Stimulated activated CD4-positive, alpha-beta T cell treated with anti-CD3 and anti-CD28 coated beads, Interleukin-12 subunit alpha, Interleukin-12 subunit beta, amount 100 ng/mL, for 24 hours (primary cell): ENCODE results near the gene NFIC.
"Not testable (repeated sequence)": the region's sequence is repeated elsewhere in the genome, so short reads cannot be mapped to it uniquely, and the experiment has no call there.

Experiments used
- DNase-seq, 2 experiments: peaks; one replicate each; pipeline ENCODE4 v3.0.0-alpha.2; 2020; ENCODE audit warnings: low read depth in 2 of 2

NFIC gene

DNA sequence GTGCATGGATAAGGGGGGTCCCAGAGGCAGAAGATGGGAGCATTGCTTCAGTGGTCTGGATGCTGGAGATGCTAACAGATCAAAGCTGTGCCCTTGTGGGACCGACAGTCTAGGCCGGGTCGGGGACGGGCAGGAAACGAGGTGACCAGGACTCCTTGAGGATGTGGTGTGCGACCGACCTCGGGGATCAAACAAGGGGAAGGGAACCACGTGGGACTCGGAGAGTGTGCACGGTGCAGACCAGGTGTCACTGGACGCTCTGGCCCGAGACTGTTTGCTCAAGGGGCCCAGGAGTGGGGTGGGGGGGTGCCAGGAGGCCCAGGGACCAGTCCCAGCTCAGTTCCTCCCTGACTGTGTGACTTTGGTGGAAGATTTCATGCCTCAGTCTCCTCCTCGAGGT, 6.0 kb downstream of the NFIC start:
- no peak for DNase-seq

- no peak for DNase-seq
Observed at GRCh38 chr19:3373971-3374368, 7.6 kb downstream of the NFIC start.

- DNase-seq = no peak
Observed at GRCh38 chr19:3374369-3375112, 8.2 kb downstream of the NFIC start.

DNA sequence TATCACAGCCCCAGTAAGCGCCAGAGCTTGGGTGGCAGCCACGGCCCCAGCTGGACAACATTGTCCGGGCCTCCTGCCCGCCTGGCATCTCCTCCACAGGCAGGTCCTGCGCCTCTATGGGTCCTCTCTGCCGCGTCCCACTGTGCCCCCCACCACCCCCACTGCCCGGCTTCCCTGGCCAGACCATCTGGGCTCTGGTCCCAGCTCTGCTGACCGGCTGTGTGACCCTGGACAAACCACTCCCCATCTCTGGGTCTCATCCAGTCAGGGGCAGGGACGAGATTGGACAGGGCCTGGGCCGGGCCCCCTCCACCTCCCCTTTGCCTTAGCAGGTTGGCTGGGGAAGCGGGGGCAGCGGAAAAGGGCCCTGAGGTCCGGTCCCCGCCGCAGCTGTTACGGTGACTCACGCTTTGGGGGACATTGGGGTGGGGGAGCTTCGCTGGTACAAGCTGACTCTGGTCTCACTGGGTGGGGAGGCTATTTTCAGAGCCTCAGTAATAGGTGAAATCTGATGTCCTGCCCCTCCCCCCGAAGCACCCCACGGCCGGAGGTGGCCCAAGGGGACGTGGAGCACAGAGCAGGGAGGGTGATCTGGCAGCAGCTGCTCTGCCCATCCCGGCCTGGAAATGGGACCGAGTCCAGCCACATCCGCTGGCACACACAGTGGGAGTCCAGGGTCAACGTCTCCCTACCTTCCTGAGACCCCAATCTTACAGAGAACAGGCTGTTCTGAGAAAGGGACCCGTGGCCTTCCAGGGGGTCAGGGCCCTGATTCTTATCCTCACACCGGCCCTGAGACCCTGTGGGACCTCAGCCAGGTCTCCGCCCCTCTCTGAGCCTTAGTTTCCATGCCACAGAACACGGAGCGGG, 9.1 kb downstream of the NFIC start:
- DNase-seq = no peak

DNA sequence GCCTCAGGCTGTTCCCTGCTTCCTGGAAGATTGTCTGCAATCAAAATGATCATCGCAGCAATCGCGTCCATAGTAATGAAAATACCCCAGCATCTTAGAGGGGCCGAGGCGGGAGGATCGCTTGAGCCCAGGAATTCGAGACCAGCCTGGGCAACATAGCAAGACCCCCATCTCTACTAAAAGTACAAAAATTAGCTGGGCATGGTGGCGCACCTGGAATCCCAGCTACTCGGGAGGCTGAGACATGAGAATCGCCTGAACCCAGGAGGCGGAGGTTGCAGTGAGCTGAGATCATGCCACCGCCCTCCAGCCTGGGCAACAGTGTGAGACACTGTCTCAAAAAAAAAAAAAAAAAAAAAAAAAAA, 9.7 kb downstream of the NFIC start:
- not testable (repeated sequence) for DNase-seq

DNA sequence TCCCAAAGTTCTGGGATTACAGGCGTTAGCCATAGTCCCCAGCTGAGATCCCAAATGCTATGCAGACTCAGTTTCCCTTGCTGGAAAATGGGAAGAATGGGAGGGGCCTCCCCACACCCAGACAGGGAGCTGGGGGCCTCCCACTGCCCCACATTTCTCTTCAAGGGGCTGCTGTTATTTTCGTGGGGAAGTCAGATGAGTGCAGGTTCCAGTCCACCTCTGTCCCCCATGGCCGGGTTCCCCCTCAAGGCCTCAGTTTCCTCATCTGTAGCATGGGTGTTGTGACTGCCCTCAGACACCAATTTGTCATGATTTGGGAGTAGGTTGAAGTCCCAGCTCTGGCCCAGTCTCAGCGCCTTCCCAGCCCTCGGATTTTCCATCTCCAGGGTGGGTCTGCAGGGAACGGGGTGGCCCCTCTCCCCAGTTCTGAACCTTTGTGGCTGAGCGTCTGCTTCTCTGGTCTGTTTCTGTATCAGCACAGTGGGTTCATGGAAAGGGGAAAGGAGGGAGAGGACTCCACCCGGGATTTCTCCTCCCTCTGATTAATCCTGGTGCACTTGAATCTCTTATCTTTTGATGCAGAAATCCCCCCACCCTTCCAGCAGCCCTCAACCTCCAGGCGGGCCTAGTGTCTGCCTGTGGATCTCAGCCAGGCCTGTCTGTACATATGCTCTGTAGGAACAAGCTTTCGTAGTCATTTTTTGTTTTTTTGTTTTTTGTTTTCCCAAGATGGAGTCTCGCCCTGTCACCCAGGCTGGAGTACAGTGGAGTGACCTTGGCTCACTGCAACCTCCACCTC, 12.2 kb downstream of the NFIC start:
- DNase-seq = no peak

- no peak for DNase-seq
Observed at GRCh38 chr19:3380829-3381228, 14.4 kb downstream of the NFIC start.

- no peak for DNase-seq
Observed at GRCh38 chr19:3381701-3382372, 15.5 kb downstream of the NFIC start.

GRCh38 chr19:3382460-3383100, 16.2 kb downstream of the NFIC start:
- DNase-seq = no peak

GRCh38 chr19:3383121-3383722, 16.8 kb downstream of the NFIC start:
- DNase-seq = no peak

GRCh38 chr19:3386447-3387234, 20.3 kb downstream of the NFIC start:
- DNase-seq = no peak

DNA sequence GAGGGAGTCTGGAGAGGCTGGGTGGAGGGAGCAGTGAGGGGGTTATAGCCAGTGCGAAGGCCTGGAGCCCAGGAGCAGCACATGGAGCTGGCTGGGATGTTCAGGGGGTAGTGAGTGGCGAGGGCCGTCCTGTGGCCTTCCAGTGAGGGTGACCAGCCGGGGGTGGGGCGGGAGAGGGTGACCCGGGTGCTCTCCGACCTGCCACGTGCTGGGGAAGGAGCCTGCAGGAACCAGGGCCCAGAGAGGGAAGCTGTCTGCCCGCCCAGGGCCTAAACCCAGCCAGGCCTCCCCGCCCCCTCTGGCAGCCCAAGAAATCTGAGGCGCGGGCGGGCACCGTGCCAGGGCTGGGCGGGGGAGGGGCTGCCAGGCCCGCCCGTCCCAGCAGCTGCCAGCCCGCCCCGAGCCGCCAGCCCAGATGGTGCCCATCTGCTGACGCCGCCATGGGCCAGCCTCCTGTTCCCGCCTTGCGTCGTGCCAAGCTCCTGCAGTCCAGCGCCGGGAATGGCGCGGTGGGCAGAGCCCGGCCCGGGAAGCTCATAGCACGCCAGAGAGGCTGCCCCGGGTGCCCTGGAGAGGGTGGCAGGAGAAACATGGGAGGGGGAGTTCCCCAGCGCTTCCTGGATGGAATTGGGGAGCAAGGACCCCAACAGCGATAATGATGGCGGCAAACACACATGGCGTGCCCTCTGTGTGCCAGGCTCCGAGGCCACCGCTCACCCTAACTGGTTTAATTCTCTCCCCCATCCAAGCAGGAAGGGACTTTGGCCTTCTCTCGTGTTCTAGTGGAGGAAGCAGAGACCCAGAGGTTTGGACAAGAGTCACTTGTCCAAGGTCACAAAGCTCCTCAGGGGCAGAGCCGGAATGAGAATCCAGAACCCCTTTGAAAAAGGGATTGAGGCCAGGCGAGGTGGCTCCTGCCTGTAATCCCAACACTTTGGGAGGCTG, 21.5 kb downstream of the NFIC start:
- no peak for DNase-seq

DNA sequence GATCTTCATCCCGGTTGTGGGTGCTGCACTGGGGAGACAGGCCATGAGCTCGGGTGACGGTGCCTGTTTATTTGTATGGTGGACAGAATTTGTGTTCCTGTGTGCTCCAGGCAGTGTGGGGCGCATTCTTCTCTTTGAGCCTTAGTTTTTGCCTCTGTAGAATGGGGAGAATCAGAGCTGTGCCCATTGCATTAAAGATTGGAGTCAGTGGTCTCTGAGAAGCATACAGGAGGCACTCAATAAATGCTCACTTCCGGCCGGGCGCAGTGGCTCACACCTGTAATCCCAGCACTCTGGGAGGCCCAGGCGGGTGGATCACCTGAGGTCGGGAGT, 23.0 kb downstream of the NFIC start:
- DNase-seq = no peak

GRCh38 chr19:3389876-3390371, 23.5 kb downstream of the NFIC start:
- no peak for DNase-seq

DNA sequence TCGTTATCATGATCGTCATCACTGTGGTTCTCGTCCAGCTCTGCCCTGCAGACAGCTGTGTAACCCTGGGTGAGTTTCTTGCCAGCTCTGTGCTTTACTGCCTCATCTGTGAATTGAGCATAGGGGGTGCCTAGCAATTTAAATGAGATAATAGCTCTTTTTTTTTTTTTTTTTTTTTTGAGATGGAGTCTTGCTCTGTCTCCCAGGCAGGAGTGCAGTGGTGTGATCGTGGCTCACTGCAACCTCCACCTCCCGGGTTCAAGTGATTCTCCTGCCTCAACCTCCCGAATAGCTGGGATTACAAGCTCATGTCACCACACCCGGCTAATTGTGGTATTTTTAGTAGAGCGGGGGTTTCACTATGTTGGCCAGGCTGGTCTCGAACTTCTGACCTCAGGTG, 25.5 kb downstream of the NFIC start:
- not testable (repeated sequence) for DNase-seq

DNA sequence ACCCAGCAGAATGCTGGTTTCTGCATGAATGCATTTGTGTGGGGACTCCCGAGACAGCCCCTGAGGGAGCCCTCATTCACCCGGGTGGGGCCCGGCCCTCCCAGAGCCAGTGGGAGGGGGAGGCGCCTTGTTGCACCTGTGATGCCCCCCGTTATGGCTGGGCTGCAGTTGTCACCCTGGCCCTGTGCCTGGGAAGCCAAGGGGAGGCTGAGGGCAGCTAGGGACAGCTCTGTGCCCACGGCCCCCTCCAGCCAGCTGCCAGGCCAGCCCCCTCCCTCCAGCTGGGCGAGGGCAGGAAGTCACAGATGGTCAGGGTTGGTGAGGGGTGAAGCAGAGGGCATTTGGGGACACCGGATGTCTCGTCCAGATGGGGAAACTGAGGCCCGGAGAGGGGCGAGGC, 26.1 kb downstream of the NFIC start:
- no peak for DNase-seq

DNA sequence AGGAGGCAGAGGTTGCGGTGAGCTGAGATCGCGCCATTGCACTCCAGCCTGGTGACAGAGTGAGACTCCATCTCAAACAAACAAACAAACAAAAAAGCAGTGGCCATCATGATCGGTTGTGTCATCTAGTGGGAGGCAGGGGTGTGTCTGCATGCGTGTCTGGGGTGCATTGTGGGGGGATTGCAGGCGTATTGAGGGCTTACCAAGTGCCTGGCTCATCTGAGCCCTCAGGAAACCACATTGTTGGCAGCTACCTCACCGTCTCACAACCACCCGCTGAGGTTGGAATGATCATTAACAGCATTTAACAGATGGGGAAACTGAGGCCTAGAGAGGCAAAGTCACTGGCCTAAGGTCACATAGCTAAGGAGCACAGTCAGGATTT, 30.5 kb downstream of the NFIC start:
- no peak for DNase-seq

DNA sequence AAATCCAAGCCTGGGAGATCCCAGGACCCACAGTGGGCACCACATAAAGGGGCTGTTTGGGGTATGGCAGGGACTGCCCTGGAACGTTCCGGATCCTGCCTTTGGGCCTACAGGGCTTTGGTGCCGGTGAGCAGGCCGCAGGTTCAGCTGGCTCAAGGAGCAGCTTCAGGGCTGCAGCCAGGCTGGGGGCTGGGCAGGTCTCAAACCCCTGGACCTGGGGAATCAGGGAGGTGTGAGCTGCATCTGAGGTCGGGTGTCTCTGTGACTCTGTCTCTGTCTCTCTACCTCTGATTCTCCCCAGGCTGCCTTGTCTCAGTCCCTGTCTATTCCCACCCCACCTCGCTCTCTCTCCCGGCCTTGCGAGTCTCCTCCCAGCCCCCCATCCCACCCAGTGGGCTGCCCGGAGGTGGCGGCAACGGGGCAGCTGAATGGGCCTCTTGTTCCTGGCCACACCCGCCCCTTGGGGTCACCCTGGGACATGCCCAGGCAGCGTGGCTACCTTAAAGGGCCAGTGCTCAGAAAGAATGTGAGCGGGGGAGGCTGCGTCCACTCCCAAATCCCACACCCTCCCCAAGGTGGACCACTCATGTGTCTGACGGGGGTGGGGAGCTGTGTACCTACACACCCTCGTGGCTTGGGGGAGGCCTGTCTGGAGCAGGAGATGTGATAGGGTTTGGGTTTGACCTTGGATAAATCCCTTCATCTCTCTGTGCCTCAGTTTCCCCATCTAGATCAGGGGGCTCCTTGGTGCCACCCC, 31.1 kb downstream of the NFIC start:
- DNase-seq = no peak
